ENCODE results near the gene TFAP2A. TPM values are rescaled to one million over a fixed set of nuclear protein-coding genes. Genes with fewer than 3 reads are reported as not detected.

Gene TFAP2A
- total and polyA plus RNA-seq, 2 donors (not counting 1 experiment from before 2014, with no cell fraction given): 0.03 TPM; not detected in 1

- peak; percentile 88 to 92 for DNase-seq (ENCODE audit: low read depth in 2 of 2)
- H3K9me3 ChIP-seq (ENCODE audit: control insufficient read depth, insufficient read depth, low read depth, low read length): no peaks in the 10 kb centered on the region
- peaks cover 10% of the 10 kb centered on the region for H3K27me3 ChIP-seq (ENCODE audit: control insufficient read depth, insufficient read depth, low read length)
- TF ChIP-seq CTCF (conservative IDR thresholded peaks at IDR 0.05 in 1 of 2, IDR thresholded peaks at IDR 0.05 in 1 of 2; ENCODE audit: low read depth in 1 of 2, low read length in 2 of 2): peak; percentile 35 to 44
- TF ChIP-seq EZH2 (IDR thresholded peaks at IDR 0.05; ENCODE audit: low read length, missing control alignments): no peak
- no peaks in the 10 kb centered on the region for H3K36me3 ChIP-seq (ENCODE audit: control insufficient read depth, insufficient read depth, low read length)
- peak overlapping the region; percentile 54 to 70 (median 65) for H3K4me3 ChIP-seq (replicated peaks in 1 of 4; ENCODE audit: control extremely low read depth in 1 of 4, insufficient read depth in 1 of 4, low read depth in 3 of 4, low read length in 4 of 4)
- H3K9ac ChIP-seq (ENCODE audit: insufficient read depth, low read length): no peak overlapping the region
- peak overlapping the region; percentile 19 for H3K27ac ChIP-seq (ENCODE audit: insufficient read depth, low read length)
- H3K4me2 ChIP-seq (ENCODE audit: extremely low read depth, insufficient read depth, low read length): peak overlapping the region; percentile 99
- peak overlapping the region; percentile 97 for H2AFZ ChIP-seq (ENCODE audit: low read length)
- H4K20me1 ChIP-seq (ENCODE audit: control insufficient read depth, extremely low read depth, insufficient read depth, low read length): no peaks in the 10 kb centered on the region
- no peaks in the 10 kb centered on the region for H3K79me2 ChIP-seq (ENCODE audit: control insufficient read depth, insufficient read depth, low read length)
- peaks cover 8% of the 10 kb centered on the region for H3K4me1 ChIP-seq (ENCODE audit: control insufficient read depth, extremely low read depth, insufficient read depth, low read length)
These were observed 10.6 kb downstream of the TFAP2A start for GRCh38 chr6:10404107-10404798.

GRCh38 chr6:10403385-10404106 lies 11.3 kb downstream of the TFAP2A start:
- Histone ChIP-seq H3K9ac (ENCODE audit: insufficient read depth, low read length) (no peak overlapping the region), H3K4me3 (replicated peaks in 1 of 4; ENCODE audit: control extremely low read depth in 1 of 4, insufficient read depth in 1 of 4, low read depth in 3 of 4, low read length in 4 of 4) (peak overlapping the region; percentile 54 to 70 (median 65)), H3K4me1 (ENCODE audit: control insufficient read depth, extremely low read depth, insufficient read depth, low read length) (peaks cover 8% of the 10 kb centered on the region), H4K20me1 (ENCODE audit: control insufficient read depth, extremely low read depth, insufficient read depth, low read length) (no peaks in the 10 kb centered on the region), H3K4me2 (ENCODE audit: extremely low read depth, insufficient read depth, low read length) (peak overlapping the region; percentile 99), H3K27me3 (ENCODE audit: control insufficient read depth, insufficient read depth, low read length) (peaks cover 12% of the 10 kb centered on the region), H3K79me2 (ENCODE audit: control insufficient read depth, insufficient read depth, low read length) (no peaks in the 10 kb centered on the region), H3K27ac (ENCODE audit: insufficient read depth, low read length) (peak overlapping the region; percentile 19), H3K9me3 (ENCODE audit: control insufficient read depth, insufficient read depth, low read depth, low read length) (no peaks in the 10 kb centered on the region), H3K36me3 (ENCODE audit: control insufficient read depth, insufficient read depth, low read length) (no peaks in the 10 kb centered on the region), H2AFZ (ENCODE audit: low read length) (peak overlapping the region; percentile 97)
- no peak for TF ChIP-seq CTCF (conservative IDR thresholded peaks at IDR 0.05 in 1 of 2, IDR thresholded peaks at IDR 0.05 in 1 of 2; ENCODE audit: low read depth in 1 of 2, low read length in 2 of 2)
- TF ChIP-seq EZH2 (IDR thresholded peaks at IDR 0.05; ENCODE audit: low read length, missing control alignments): no peak
- DNase-seq (ENCODE audit: low read depth in 2 of 2): peak; percentile 36 to 81

GRCh38 chr6:10402648-10403311 lies 12.1 kb downstream of the TFAP2A start:
- Histone ChIP-seq H2AFZ (ENCODE audit: low read length) (no peak overlapping the region), H3K4me2 (ENCODE audit: extremely low read depth, insufficient read depth, low read length) (no peak overlapping the region), H3K4me1 (ENCODE audit: control insufficient read depth, extremely low read depth, insufficient read depth, low read length) (peaks cover 8% of the 10 kb centered on the region), H3K79me2 (ENCODE audit: control insufficient read depth, insufficient read depth, low read length) (no peaks in the 10 kb centered on the region), H3K4me3 (replicated peaks in 1 of 4; ENCODE audit: control extremely low read depth in 1 of 4, insufficient read depth in 1 of 4, low read depth in 3 of 4, low read length in 4 of 4) (no peak overlapping the region), H3K36me3 (ENCODE audit: control insufficient read depth, insufficient read depth, low read length) (no peaks in the 10 kb centered on the region), H3K27ac (ENCODE audit: insufficient read depth, low read length) (no peak overlapping the region), H3K9ac (ENCODE audit: insufficient read depth, low read length) (no peak overlapping the region), H3K9me3 (ENCODE audit: control insufficient read depth, insufficient read depth, low read depth, low read length) (no peaks in the 10 kb centered on the region), H3K27me3 (ENCODE audit: control insufficient read depth, insufficient read depth, low read length) (peaks cover 8% of the 10 kb centered on the region), H4K20me1 (ENCODE audit: control insufficient read depth, extremely low read depth, insufficient read depth, low read length) (no peaks in the 10 kb centered on the region)
- no peak for DNase-seq (ENCODE audit: low read depth in 2 of 2)
- TF ChIP-seq EZH2 (IDR thresholded peaks at IDR 0.05; ENCODE audit: low read length, missing control alignments) (no peak), CTCF (conservative IDR thresholded peaks at IDR 0.05 in 1 of 2, IDR thresholded peaks at IDR 0.05 in 1 of 2; ENCODE audit: low read depth in 1 of 2, low read length in 2 of 2) (no peak)

All from fibroblast of lung (primary cell).